Smooth muscle cell (in vitro differentiated cells): ENCODE data around the gene SUSD6. TPM values are rescaled to one million over a fixed set of nuclear protein-coding genes. Genes with fewer than 3 reads are reported as not detected.
A peak's percentile ranks its signal among the peaks of the same experiment; 100 is the strongest.

Source experiments
- DNase-seq: peaks from one replicate; lab custom pipeline; 2025; ENCODE audit not compliant: unreplicated experiment; lab: John Stamatoyannopoulos, UW
- H2AFZ ChIP-seq: fragments of 200-600 bp; sonication (generic); 2 replicates; pipeline ENCODE4 v1.6.0; 2016; ENCODE audit warnings: antibody characterized with exemption, low read depth, mild to moderate bottlenecking
- H3F3A ChIP-seq: fragments of 200-600 bp; sonication (generic); 2 replicates; pipeline ENCODE4 v1.6.0; 2017; ENCODE audit warnings: antibody characterized with exemption, low read depth
- H3K27ac ChIP-seq: fragments of 200-600 bp; sonication (generic); 2 replicates; pipeline ENCODE4 v1.5.1; 2016; ENCODE audit warnings: low read depth, mild to moderate bottlenecking
- H3K27me3 ChIP-seq: fragments of 200-600 bp; sonication (generic); 2 replicates; pipeline ENCODE4 v1.6.1; 2016; ENCODE audit warnings: low read depth, mild to moderate bottlenecking
- H3K36me3 ChIP-seq: fragments of 200-600 bp; sonication (generic); 2 replicates; pipeline ENCODE4 v1.5.1; 2016; ENCODE audit warnings: low read depth
- H3K4me1 ChIP-seq: fragments of 200-600 bp; sonication (generic); 2 replicates; pipeline ENCODE4 v1.5.1; 2016; ENCODE audit warnings: low read depth
- H3K4me2 ChIP-seq: fragments of 200-600 bp; sonication (generic); 2 replicates; pipeline ENCODE4 v1.6.0; 2016; ENCODE audit warnings: mild to moderate bottlenecking
- H3K4me3 ChIP-seq: fragments of 200-600 bp; sonication (generic); 2 replicates; pipeline ENCODE4 v1.5.1; 2016; ENCODE audit warnings: mild to moderate bottlenecking
- H3K79me2 ChIP-seq: fragments of 200-600 bp; sonication (generic); 2 replicates; pipeline ENCODE4 v1.6.0; 2016; ENCODE audit warnings: low read depth, mild to moderate bottlenecking
- H3K9ac ChIP-seq: fragments of 200-600 bp; sonication (generic); 2 replicates; pipeline ENCODE4 v1.6.0; 2016; ENCODE audit warnings: low read depth
- H3K9me3 ChIP-seq: fragments of 200-600 bp; sonication (generic); replicated peaks from 2 replicates; pipeline ENCODE4 v1.5.1; 2016; ENCODE audit warnings: low read depth
- H4K20me1 ChIP-seq: fragments of 200-600 bp; sonication (generic); 2 replicates; pipeline ENCODE4 v1.6.0; 2016; ENCODE audit warnings: low read depth
- CTCF ChIP-seq: fragments of 200-600 bp; sonication (generic); IDR thresholded peaks from 2 replicates; pipeline ENCODE4 v1.5.1; 2017; ENCODE audit warnings: borderline replicate concordance, mild to moderate bottlenecking, antibody characterized with exemption; ENCODE audit not compliant: insufficient read depth, poor library complexity, severe bottlenecking
- WGBS: methylation state at CpG from one replicate; pipeline ENCODE4 v1.1.7; 2016; ENCODE audit warnings: low lambda C conversion rate; 5-methylcytosine and 5-hydroxymethylcytosine counted together
- polyA plus RNA-seq: library from polyadenylated mRNA; unstranded; fragments of >200 nt; fragmentation: Nextera tagmentation; extraction: Ambion mirVana; gene quantifications from 2 replicates; pipeline ENCODE4 v1.2.1, GENCODE V29; 2016
- total RNA-seq: library from RNA; depleted of rRNA; stranded (reverse); fragments of >200 nt; gene quantifications from 2 replicates; pipeline ENCODE4 v1.2.3, GENCODE V29; 2014

The SUSD6 gene
- total and polyA plus RNA-seq, 2 experiments from 2014 or later: 15.8 to 25.9 TPM

- Histone ChIP-seq H3K27ac (peak overlapping the region; percentile 84), H4K20me1 (peaks cover 87% of the 10 kb centered on the region), H3K27me3 (no peaks in the 10 kb centered on the region), H2AFZ (no peak overlapping the region), H3K4me3 (peak overlapping the region; percentile 36), H3F3A (peaks cover 28% of the 10 kb centered on the region), H3K4me1 (peaks cover 59% of the 10 kb centered on the region), H3K9me3 (no peaks in the 10 kb centered on the region), H3K79me2 (peaks cover 83% of the 10 kb centered on the region), H3K36me3 (no peaks in the 10 kb centered on the region), H3K9ac (peak overlapping the region; percentile 46), H3K4me2 (peak overlapping the region; percentile 100)
- DNase-seq: no peak
- TF ChIP-seq CTCF: no peak
- WGBS: 65% methylated on average over 9 of the region's 9 CpGs
These were observed 4.4 kb downstream of the SUSD6 start for GRCh38 chr14:69615496-69616407.

GRCh38 chr14:69616408-69616773 lies 5.0 kb downstream of the SUSD6 start:
- Histone ChIP-seq H3K79me2 (peaks cover 90% of the 10 kb centered on the region), H3K36me3 (no peaks in the 10 kb centered on the region), H3K27me3 (no peaks in the 10 kb centered on the region), H3F3A (peaks cover 31% of the 10 kb centered on the region), H3K27ac (peak overlapping the region; percentile 84), H3K4me2 (peak overlapping the region; percentile 100), H2AFZ (no peak overlapping the region), H3K4me1 (peaks cover 63% of the 10 kb centered on the region), H3K9me3 (no peaks in the 10 kb centered on the region), H3K9ac (peak overlapping the region; percentile 46), H3K4me3 (peak overlapping the region; percentile 36), H4K20me1 (peaks cover 94% of the 10 kb centered on the region)
- DNase-seq: no peak
- no peak for TF ChIP-seq CTCF
- WGBS: 33% methylated on average over 1 of the region's 1 CpG

GRCh38 chr14:69617796-69618195 lies 6.4 kb downstream of the SUSD6 start:
- H3F3A ChIP-seq: peaks cover 31% of the 10 kb centered on the region
- peaks cover 60% of the 10 kb centered on the region for H3K4me1 ChIP-seq
- H3K79me2 ChIP-seq: peaks cover 95% of the 10 kb centered on the region
- H4K20me1 ChIP-seq: peaks cover 94% of the 10 kb centered on the region
- H3K9ac ChIP-seq: no peak overlapping the region
- H3K36me3 ChIP-seq: no peaks in the 10 kb centered on the region
- no peak for DNase-seq
- TF ChIP-seq CTCF: no peak
- WGBS: 83% methylated on average over 1 of the region's 1 CpG
- no peak overlapping the region for H2AFZ ChIP-seq
- no peaks in the 10 kb centered on the region for H3K27me3 ChIP-seq
- no peaks in the 10 kb centered on the region for H3K9me3 ChIP-seq
- H3K4me3 ChIP-seq: no peak overlapping the region
- no peak overlapping the region for H3K4me2 ChIP-seq
- H3K27ac ChIP-seq: peak overlapping the region; percentile 84

- Histone ChIP-seq H3K79me2 (peaks cover 95% of the 10 kb centered on the region), H3F3A (peaks cover 26% of the 10 kb centered on the region), H3K9ac (no peak overlapping the region), H3K4me2 (peak overlapping the region; percentile 48), H3K9me3 (no peaks in the 10 kb centered on the region), H3K36me3 (no peaks in the 10 kb centered on the region), H4K20me1 (peaks cover 85% of the 10 kb centered on the region), H3K27me3 (no peaks in the 10 kb centered on the region), H2AFZ (no peak overlapping the region), H3K4me3 (no peak overlapping the region), H3K4me1 (peaks cover 48% of the 10 kb centered on the region), H3K27ac (peak overlapping the region; percentile 87)
- WGBS: 91% methylated on average over 4 of the region's 4 CpGs
- TF ChIP-seq CTCF: no peak
- no peak for DNase-seq
These were observed 7.6 kb downstream of the SUSD6 start for GRCh38 chr14:69619012-69619411.
